Gastrocnemius medialis (tissue), 4 donors: Measurements from ENCODE around the gene PDE10A. TPM values are rescaled to one million over a fixed set of nuclear protein-coding genes. Genes with fewer than 3 reads are reported as not detected.

Experiments
- ATAC-seq, 2 donors: fragments of 150-250 bp; one replicate each; pipeline ENCODE4 v1.9.1; 2016
- DNase-seq, 2 donors: peaks; one replicate each; pipeline ENCODE4 v3.0.0-alpha.2; 2019
- H3K27ac ChIP-seq, 4 donors: fragments of 200-600 bp; sonication (generic); 1 replicate in 1 of 4; 2 replicates in 3 of 4; pipeline ENCODE4 v1.5.1; 2016 to 2018; ENCODE audit warnings: mild to moderate bottlenecking in 2 of 4, moderate library complexity in 1 of 4
- H3K27me3 ChIP-seq, 3 donors: fragments of 200-600 bp; sonication (generic) in 2 of 3; 1 replicate in 1 of 3; 2 replicates in 2 of 3; pipeline versions ENCODE4 v1.5.1 to v1.6.0; 2016 to 2019; ENCODE audit warnings: mild to moderate bottlenecking in 1 of 3, moderate library complexity in 1 of 3
- H3K36me3 ChIP-seq, 2 donors: fragments of 200-600 bp; sonication (generic) in 1 of 2; one replicate each; pipeline ENCODE4 v1.5.1; 2017 to 2018
- H3K4me1 ChIP-seq, 2 donors: fragments of 200-600 bp; sonication (generic) in 1 of 2; one replicate each; pipeline ENCODE4 v1.5.1; 2016 to 2017; ENCODE audit warnings: mild to moderate bottlenecking in 2 of 2
- H3K4me3 ChIP-seq, 4 donors: fragments of 200-600 bp; sonication (generic) in 3 of 4; 1 replicate in 1 of 4; 2 replicates in 3 of 4; pipeline ENCODE4 v1.5.1; 2016 to 2019; ENCODE audit warnings: mild to moderate bottlenecking in 2 of 4
- H3K9me3 ChIP-seq, 3 donors: fragments of 200-600 bp; sonication (generic) in 2 of 3; 1 replicate in 1 of 3; 2 replicates in 2 of 3; pipeline ENCODE4 v1.5.1; 2016 to 2019
- POLR2A ChIP-seq, 2 donors: fragments of 450-650 bp; IDR thresholded peaks; one replicate each; pipeline ENCODE4 v1.6.1; 2017; ENCODE audit warnings: antibody characterized with exemption in 2 of 2, mild to moderate bottlenecking in 2 of 2, moderate library complexity in 2 of 2
- in situ Hi-C, 4 donors: fragments of 200-750 bp; cut with MboI; loops; one replicate each; pipeline versions ENCODE4 v1.15.0 to v1.8.0; 2017; ENCODE audit warnings: low sequenced_read_pairs in 4 of 4
- intact Hi-C: fragments of 100-400 bp; cut with DNase I; formaldehyde crosslinking; loops from one replicate; pipeline ENCODE4 v1.15.1; 2023; ENCODE audit warnings: low total_unique reads
- total RNA-seq, 4 donors: library from RNA; depleted of rRNA; stranded (reverse); fragments of >200 nt; gene quantifications; one replicate each; pipeline versions ENCODE4 v1.1.0 to v1.2.3, GENCODE V29; 2016
- TF ChIP-seq, protein P1 (sequence below), 5 experiments: fragments of 450-650 bp in 3 of 5; fragments of 200-600 bp in 2 of 5; sonication (generic) in 2 of 5; IDR thresholded peaks in 4 of 5; conservative IDR thresholded peaks in 1 of 5; 1 replicate in 4 of 5; 2 replicates in 1 of 5; pipeline ENCODE4 v1.5.1; 2016 to 2019; ENCODE audit warnings: antibody characterized with exemption in 5 of 5, mild to moderate bottlenecking in 3 of 5, moderate library complexity in 3 of 5

Gene PDE10A
- total RNA-seq, 4 donors from 2014 or later = 0.24 to 1.5 (median 1.2) TPM

DNA sequence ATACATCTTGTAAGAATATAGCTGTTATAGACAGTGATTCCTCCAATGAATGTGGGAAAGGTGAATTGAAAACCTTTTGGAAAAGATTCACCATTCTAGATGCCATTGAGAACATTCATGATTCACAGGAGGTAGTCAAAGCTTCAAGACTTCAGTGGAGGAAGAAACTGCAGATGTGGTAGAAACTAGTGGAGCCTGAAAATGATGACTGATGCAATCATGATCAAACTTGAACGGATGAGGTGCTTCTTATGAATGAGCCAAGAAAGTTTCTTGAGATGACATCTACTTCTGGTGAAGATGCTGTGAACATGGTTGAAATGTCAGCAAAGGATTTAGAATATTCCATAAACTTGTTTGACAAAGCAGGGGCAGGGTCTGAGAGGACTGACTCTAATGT lies 286.9 kb downstream of the PDE10A start:
- Histone ChIP-seq H3K27me3 (no peaks in the 10 kb centered on the region), H3K4me3 (no peak overlapping the region), H3K36me3 (no peaks in the 10 kb centered on the region), H3K9me3 (no peaks in the 10 kb centered on the region), H3K27ac (no peak overlapping the region), H3K4me1 (no peaks in the 10 kb centered on the region)
- intact Hi-C loops (no loop called here), in situ Hi-C loops (no loop called here)
- no peak for TF ChIP-seq POLR2A (IDR thresholded peaks at IDR 0.05)
- TF ChIP-seq, protein P1, sequence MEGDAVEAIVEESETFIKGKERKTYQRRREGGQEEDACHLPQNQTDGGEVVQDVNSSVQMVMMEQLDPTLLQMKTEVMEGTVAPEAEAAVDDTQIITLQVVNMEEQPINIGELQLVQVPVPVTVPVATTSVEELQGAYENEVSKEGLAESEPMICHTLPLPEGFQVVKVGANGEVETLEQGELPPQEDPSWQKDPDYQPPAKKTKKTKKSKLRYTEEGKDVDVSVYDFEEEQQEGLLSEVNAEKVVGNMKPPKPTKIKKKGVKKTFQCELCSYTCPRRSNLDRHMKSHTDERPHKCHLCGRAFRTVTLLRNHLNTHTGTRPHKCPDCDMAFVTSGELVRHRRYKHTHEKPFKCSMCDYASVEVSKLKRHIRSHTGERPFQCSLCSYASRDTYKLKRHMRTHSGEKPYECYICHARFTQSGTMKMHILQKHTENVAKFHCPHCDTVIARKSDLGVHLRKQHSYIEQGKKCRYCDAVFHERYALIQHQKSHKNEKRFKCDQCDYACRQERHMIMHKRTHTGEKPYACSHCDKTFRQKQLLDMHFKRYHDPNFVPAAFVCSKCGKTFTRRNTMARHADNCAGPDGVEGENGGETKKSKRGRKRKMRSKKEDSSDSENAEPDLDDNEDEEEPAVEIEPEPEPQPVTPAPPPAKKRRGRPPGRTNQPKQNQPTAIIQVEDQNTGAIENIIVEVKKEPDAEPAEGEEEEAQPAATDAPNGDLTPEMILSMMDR (IDR thresholded peaks at IDR 0.05 in 4 of 5, conservative IDR thresholded peaks at IDR 0.05 in 1 of 5) = no peak
- no peak for ATAC-seq
- DNase-seq = no peak

DNA sequence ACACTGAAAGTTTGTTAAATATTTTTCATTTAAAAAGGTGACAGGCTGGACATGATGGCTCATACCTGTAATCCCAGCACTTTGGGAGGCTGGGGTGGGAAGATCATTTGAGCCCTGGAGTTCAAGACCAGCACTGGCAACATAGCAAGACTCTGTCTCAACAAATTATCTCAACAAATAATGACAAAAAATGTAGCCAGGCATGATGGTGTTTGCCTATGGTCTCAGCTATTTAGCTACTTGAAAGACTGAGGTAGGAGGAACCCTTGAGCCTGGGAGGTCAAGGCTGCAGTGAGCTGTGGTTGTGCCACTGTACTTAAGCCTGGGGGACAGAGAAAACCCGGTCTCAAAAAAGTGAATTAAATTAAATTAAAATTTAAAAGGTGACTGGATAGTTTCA lies 297.7 kb downstream of the PDE10A start:
- Histone ChIP-seq H3K4me3 (no peak overlapping the region), H3K27me3 (no peaks in the 10 kb centered on the region), H3K4me1 (no peaks in the 10 kb centered on the region), H3K9me3 (no peaks in the 10 kb centered on the region), H3K27ac (no peak overlapping the region), H3K36me3 (no peaks in the 10 kb centered on the region)
- TF ChIP-seq, protein P1 (IDR thresholded peaks at IDR 0.05 in 4 of 5, conservative IDR thresholded peaks at IDR 0.05 in 1 of 5) = no peak
- no peak for TF ChIP-seq POLR2A (IDR thresholded peaks at IDR 0.05)
- intact Hi-C loops (no loop called here), in situ Hi-C loops (no loop called here)
- ATAC-seq (no peak), DNase-seq (no peak)

DNA sequence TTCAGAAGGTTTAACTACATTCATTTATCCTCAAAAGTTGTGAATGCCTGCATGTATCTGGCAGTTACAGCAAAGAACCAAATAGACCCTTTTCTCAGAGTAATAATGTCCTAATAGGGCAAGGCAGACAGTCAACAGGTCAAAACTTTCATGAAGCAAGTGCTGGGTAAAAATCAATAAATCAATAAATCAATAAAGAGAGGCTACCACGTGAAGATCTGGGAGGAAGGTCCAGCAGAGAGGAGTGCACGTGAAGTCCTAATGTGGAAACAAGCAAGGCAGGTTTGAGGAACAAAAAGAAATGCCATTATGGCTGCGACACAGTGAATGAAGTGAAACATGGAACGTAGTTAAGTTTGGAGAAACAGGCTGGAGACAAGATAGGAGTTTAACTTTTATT lies 317.3 kb downstream of the PDE10A start:
- no peaks in the 10 kb centered on the region for H3K4me1 ChIP-seq
- ATAC-seq (no peak), DNase-seq (no peak)
- TF ChIP-seq, protein P1 (IDR thresholded peaks at IDR 0.05 in 4 of 5, conservative IDR thresholded peaks at IDR 0.05 in 1 of 5) = no peak
- TF ChIP-seq POLR2A (IDR thresholded peaks at IDR 0.05) = no peak
- intact Hi-C loops (no loop called here), in situ Hi-C loops (no loop called here)
- no peak overlapping the region for H3K27ac ChIP-seq
- H3K27me3 ChIP-seq = no peaks in the 10 kb centered on the region
- H3K36me3 ChIP-seq = no peaks in the 10 kb centered on the region
- H3K9me3 ChIP-seq = no peaks in the 10 kb centered on the region
- no peak overlapping the region for H3K4me3 ChIP-seq

DNA sequence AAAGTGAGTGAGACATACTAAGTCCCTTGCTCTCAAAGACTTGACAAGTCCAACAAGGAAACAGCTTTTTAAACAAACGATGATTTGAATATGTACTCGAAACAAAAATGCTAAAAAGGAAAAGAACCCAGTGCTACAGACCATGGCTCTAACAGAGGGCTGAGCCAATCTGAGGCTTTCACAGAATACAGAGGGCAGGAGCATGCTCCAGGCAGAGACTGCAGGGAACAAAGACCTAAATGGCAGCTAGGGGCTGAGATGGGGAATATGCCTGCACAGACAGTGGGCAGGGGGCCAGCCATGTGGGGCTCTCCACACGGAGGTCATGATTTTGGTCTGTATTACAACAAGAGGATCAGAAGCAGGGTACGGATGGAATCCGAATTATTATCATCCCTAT lies 322.5 kb downstream of the PDE10A start:
- Histone ChIP-seq H3K4me3 (no peak overlapping the region), H3K9me3 (no peaks in the 10 kb centered on the region), H3K27ac (no peak overlapping the region), H3K36me3 (no peaks in the 10 kb centered on the region), H3K4me1 (no peaks in the 10 kb centered on the region), H3K27me3 (no peaks in the 10 kb centered on the region)
- DNase-seq (no peak), ATAC-seq (no peak)
- in situ Hi-C loops = no loop called here
- intact Hi-C loops = no loop called here
- no peak for TF ChIP-seq POLR2A (IDR thresholded peaks at IDR 0.05)
- TF ChIP-seq, protein P1 (IDR thresholded peaks at IDR 0.05 in 4 of 5, conservative IDR thresholded peaks at IDR 0.05 in 1 of 5) = no peak

DNA sequence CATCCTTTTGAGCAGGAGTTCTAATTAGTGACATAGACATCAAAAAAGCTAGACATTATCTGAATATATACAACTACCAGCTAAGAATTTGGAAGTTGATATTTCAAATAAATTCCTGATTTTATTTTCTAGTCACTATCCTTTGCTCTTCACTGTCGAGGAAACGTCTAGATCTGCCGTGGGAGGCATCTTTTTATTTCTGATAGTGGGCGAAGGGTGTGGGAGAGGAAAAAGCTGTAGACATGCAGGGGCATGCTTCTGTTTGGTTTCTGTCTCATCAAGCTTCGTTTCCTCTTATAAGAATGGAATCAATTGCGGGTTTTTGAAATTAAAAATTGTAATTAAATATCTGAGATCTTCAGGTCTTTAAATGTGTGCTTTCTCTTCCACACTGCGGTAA lies 337.4 kb downstream of the PDE10A start:
- H3K9me3 ChIP-seq = no peaks in the 10 kb centered on the region
- no peaks in the 10 kb centered on the region for H3K27me3 ChIP-seq
- in situ Hi-C loops = no loop called here
- no peak overlapping the region for H3K4me3 ChIP-seq
- intact Hi-C loops = no loop called here
- H3K4me1 ChIP-seq = no peaks in the 10 kb centered on the region
- H3K36me3 ChIP-seq = no peaks in the 10 kb centered on the region
- no peak overlapping the region for H3K27ac ChIP-seq
- TF ChIP-seq, protein P1 (IDR thresholded peaks at IDR 0.05 in 4 of 5, conservative IDR thresholded peaks at IDR 0.05 in 1 of 5) = no peak
- TF ChIP-seq POLR2A (IDR thresholded peaks at IDR 0.05) = no peak
- DNase-seq = no peak
- no peak for ATAC-seq
